WTC11 (cell line): Measurements from ENCODE around the gene ACOT4.

Experiments used
- CTCF ChIP-seq: fragments of 200-600 bp; IDR thresholded peaks from 2 replicates; pipeline ENCODE4 v1.8.0; 2022; ENCODE audit warnings: antibody characterized with exemption
- E2F1 ChIP-seq: sonication (generic); formaldehyde crosslinking; IDR thresholded peaks from 2 replicates; pipeline ENCODE4 v1.8.0; 2022; ENCODE audit warnings: mild to moderate bottlenecking, missing genetic modification reagents
- ZNF121 ChIP-seq: sonication (generic); formaldehyde crosslinking; IDR thresholded peaks from 2 replicates; pipeline ENCODE4 v1.8.0; 2023; ENCODE audit warnings: missing genetic modification reagents

GRCh38 chr14:73623504-73624054 lies 31.9 kb downstream of the ACOT4 start:
- TF ChIP-seq CTCF (no peak), E2F1 (no peak), ZNF121 (CRISPR knock-in tag) (no peak)
